ENCODE measurements around the gene TANC1. TPM values are rescaled to one million over a fixed set of nuclear protein-coding genes. Genes with fewer than 3 reads are reported as not detected.

The TANC1 gene
- total RNA-seq, 2 experiments from 2014 or later: 0.70 to 0.92 TPM

DNA sequence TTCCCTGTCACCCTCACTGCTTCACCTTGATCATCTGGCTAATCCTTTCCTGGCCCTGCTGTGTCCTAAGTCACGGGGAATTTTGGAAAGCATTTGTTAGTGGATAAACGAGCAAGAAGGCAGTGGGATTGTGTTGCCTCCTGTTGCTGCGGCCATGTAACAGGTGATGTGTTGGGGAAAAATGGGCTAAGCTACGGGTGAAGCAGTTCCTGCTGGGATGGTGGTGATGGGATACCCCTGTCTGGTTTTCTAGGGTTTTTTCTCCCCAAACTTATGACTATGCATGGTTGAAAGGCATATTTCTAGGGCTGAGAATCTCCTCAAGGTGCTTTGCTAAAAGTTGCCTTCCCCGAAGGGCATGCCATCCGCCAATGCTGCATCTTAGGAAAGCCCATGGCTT is 249.9 kb downstream of the TANC1 start:
- no peaks in the 10 kb centered on the region for H3K9me3 Mint-ChIP-seq
- H3K27ac Mint-ChIP-seq: no peak overlapping the region

DNA sequence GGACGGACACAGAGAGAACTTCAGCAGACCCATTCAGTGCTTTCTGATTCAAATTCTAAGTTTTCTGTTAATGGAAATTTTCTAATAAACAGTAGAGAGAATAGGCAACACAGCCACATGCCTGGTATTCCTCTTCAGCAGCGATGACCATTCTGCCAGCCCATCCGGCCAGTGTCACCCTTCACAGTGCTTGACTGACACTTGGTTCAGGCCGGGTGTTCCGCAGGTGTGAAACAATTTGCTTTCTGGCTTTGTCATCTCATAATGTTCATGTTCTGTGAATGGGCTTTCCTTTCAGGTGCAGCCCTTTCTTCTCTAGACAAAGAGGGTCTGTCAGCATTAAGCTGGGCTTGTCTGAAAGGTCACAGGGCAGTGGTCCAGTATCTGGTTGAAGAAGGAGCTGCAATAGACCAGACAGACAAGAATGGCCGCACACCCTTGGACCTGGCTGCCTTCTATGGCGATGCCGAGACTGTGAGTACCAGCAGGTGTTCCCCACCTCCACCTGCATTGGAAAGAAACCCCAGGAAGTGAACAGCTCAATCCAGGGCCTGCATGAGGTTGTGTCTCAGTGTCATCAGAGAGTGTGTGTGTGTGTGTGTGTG is 251.1 kb downstream of the TANC1 start:
- intact Hi-C loops (cut with micrococcal nuclease): no loop called here
- DNase-seq: no peak
- TF ChIP-seq, protein P1, sequence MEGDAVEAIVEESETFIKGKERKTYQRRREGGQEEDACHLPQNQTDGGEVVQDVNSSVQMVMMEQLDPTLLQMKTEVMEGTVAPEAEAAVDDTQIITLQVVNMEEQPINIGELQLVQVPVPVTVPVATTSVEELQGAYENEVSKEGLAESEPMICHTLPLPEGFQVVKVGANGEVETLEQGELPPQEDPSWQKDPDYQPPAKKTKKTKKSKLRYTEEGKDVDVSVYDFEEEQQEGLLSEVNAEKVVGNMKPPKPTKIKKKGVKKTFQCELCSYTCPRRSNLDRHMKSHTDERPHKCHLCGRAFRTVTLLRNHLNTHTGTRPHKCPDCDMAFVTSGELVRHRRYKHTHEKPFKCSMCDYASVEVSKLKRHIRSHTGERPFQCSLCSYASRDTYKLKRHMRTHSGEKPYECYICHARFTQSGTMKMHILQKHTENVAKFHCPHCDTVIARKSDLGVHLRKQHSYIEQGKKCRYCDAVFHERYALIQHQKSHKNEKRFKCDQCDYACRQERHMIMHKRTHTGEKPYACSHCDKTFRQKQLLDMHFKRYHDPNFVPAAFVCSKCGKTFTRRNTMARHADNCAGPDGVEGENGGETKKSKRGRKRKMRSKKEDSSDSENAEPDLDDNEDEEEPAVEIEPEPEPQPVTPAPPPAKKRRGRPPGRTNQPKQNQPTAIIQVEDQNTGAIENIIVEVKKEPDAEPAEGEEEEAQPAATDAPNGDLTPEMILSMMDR (IDR thresholded peaks at IDR 0.05): no peak
- H3K4me3 Mint-ChIP-seq: no peak overlapping the region
- H3K27ac Mint-ChIP-seq: no peak overlapping the region
- CTCF ChIA-PET: no interaction called here
- H3K9me3 Mint-ChIP-seq: no peaks in the 10 kb centered on the region
- no peak for ATAC-seq
- no peaks in the 10 kb centered on the region for H3K27me3 Mint-ChIP-seq
- no peaks in the 10 kb centered on the region for H3K36me3 Mint-ChIP-seq (ENCODE audit: low read depth)
- H3K4me1 Mint-ChIP-seq (ENCODE audit: low read depth): no peaks in the 10 kb centered on the region
- POLR2A ChIA-PET: no interaction called here

More for the DNA sequence above, 249.9 kb downstream of the TANC1 start:
- ChIA-PET CTCF (no interaction called here), POLR2A (interaction anchor here (0.6 kb wide), 1 partner anchor 1407 kb away, joined by 3 read pairs; no protein-coding TSS in a partner anchor)
- intact Hi-C loops (cut with micrococcal nuclease): no loop called here
- Mint-ChIP-seq H3K4me1 (ENCODE audit: low read depth) (no peaks in the 10 kb centered on the region), H3K4me3 (no peak overlapping the region), H3K27me3 (no peaks in the 10 kb centered on the region), H3K36me3 (ENCODE audit: low read depth) (no peaks in the 10 kb centered on the region)
- TF ChIP-seq, protein P1 (IDR thresholded peaks at IDR 0.05): no peak
- DNase-seq (no peak), ATAC-seq (no peak)

DNA sequence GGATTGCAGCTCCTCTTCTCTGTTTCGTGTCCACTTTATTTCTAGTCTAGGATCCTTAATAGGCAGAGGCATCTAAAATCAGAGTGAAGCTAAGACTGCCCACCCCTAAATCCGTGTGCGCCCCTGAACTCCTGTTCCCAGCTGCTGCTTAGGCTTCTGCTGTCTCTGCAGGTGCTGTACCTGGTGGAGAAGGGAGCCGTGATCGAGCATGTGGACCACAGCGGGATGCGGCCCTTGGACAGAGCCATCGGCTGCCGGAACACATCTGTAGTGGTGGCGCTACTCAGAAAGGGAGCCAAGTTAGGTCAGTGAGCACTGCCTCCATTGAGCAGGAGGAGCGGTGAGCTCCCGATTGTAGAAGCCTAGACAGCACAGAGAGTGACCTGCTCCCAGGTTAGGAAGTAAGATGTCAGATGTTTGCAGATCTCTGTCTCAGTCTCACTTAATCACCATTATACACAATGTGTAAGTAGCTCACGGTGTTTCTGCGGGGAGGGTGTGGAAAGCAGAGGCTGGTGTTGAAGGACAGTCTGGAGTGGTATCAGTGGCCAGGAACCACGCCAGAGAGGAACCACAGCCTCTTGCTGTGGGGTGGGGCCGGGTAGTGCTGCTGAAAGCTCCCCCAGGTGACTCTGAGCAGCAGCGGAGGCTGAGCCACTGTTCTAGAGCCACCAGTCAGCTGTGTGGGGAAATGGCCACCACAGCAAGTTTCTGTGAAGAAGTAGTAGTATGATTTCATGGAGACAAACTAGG is 255.8 kb downstream of the TANC1 start:
- Mint-ChIP-seq H3K9me3 (no peaks in the 10 kb centered on the region), H3K27ac (no peak overlapping the region), H3K27me3 (no peaks in the 10 kb centered on the region), H3K4me3 (no peak overlapping the region), H3K4me1 (ENCODE audit: low read depth) (peaks cover 30% of the 10 kb centered on the region), H3K36me3 (ENCODE audit: low read depth) (no peaks in the 10 kb centered on the region)
- intact Hi-C loops (cut with micrococcal nuclease): no loop called here
- no peak for ATAC-seq
- TF ChIP-seq, protein P1 (IDR thresholded peaks at IDR 0.05): no peak
- CTCF ChIA-PET: no interaction called here
- DNase-seq: no peak
- POLR2A ChIA-PET: interaction anchor here (0.5 kb wide), 1 partner anchor 69 kb away, joined by 4 read pairs; no protein-coding TSS in a partner anchor

DNA sequence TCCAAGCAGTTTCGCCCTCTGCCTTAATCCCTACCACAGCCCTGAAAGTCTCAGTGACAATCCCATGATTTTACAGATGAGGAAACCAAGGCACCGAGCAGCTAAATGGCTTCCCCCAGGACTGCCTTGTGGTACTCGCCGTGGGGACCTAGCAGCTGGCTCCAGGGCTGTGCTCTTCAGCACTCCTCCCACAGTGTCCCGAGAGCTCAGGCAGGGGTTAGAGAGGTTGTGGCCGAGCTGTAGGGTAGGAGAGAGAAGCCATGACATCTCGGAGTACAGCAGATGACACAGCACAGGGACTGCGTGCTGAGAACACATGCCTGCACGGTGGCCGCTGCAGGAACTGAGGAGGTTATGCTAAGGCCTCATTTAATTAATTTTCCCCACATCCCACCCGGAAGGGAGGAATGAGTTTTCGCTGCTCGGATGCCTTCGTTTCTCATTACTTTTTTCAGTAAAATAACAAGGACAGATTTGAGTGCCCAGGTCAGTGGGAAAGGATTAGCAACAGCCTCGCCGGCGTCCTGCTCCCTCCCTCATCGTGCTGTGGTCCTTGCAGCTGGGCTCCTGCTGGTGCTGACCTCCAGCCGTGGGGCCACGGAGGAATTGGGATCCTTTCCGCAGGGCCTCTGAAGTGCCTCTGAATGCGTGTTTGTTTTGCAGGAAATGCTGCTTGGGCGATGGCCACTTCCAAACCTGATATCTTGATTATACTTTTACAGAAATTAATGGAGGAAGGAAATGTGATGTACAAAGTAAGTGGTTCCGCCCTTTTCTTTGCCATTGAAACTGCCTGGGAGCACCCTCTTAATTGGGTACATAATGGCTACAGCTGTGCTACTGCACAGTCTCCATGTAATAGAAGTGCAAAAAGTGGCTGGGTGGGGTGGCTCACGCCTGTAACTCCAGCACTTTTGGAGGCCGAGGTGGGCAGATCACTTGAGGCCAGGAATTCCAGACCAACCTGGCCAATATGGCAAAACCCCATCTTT is 256.9 kb downstream of the TANC1 start:
- Mint-ChIP-seq H3K4me3 (no peak overlapping the region), H3K9me3 (no peaks in the 10 kb centered on the region), H3K27ac (no peak overlapping the region), H3K36me3 (ENCODE audit: low read depth) (peaks cover 3% of the 10 kb centered on the region), H3K4me1 (ENCODE audit: low read depth) (peaks cover 34% of the 10 kb centered on the region), H3K27me3 (no peaks in the 10 kb centered on the region)
- ATAC-seq (no peak), DNase-seq (no peak)
- TF ChIP-seq, protein P1 (IDR thresholded peaks at IDR 0.05): no peak
- intact Hi-C loops (cut with micrococcal nuclease): no loop called here
- POLR2A ChIA-PET: no interaction called here
- CTCF ChIA-PET: no interaction called here
